GM19351 (cell line): ENCODE results near the gene PCDH9.
A peak's percentile ranks its signal among the peaks of the same experiment; 100 is the strongest.

Source experiments
- ATAC-seq: cut with Tn5 transposase; IDR thresholded peaks from one replicate; pipeline ENCODE4 v1.9.1; 2021; ENCODE audit warnings: mild to moderate bottlenecking, moderate library complexity; ENCODE audit not compliant: unreplicated experiment

PCDH9 gene

GRCh38 chr13:66508153-66508909 lies 721.8 kb downstream of the PCDH9 start:
- no peak for ATAC-seq

- no peak for ATAC-seq
Measured at GRCh38 chr13:66506979-66507378, 723.2 kb downstream of the PCDH9 start.

- ATAC-seq: no peak
Measured at GRCh38 chr13:66506051-66506777, 723.9 kb downstream of the PCDH9 start.

DNA sequence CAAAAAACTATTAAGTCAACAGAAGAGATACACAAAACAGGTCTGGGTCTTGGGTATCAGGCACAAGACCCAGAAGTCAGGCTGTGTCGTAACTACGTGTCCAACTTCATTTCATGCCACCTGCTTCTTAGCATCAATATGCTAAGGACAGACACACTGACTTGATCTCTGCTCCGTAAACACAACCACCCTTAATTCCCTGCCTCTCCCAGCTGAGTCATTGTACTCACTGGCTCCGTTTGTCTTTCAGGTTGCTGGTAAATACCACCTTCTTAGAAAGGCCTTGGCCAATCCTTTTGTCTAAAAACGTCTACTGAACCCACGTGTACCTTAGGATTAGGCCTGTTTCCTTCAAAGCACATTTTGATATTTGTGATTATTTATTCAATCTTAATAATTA lies 726.2 kb downstream of the PCDH9 start:
- no peak for ATAC-seq

- ATAC-seq: no peak
Measured at GRCh38 chr13:66501181-66501580, 729.0 kb downstream of the PCDH9 start.

DNA sequence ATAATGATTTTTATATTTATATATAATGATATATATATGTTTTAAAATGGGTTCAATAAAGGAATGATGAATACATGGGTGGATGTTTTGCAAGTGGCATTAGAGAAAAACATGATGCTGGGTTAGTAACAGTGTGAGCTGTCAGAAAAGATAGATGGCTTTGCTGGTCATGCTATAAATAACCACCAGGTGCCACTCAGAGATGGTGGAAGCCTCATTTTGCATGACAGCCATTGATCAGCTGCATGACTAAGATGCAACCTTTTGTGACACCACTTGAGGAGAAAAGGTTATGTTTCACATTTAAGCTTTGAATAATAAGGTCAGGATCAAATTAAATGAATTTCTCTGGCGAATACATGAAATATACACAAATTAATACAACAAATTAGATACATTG lies 737.7 kb downstream of the PCDH9 start:
- ATAC-seq: peak; percentile 69

- ATAC-seq: no peak
Measured at GRCh38 chr13:66491251-66491650, 738.9 kb downstream of the PCDH9 start.

GRCh38 chr13:66489586-66489985 lies 740.5 kb downstream of the PCDH9 start:
- no peak for ATAC-seq

- ATAC-seq: no peak
Measured at GRCh38 chr13:66489172-66489571, 741.0 kb downstream of the PCDH9 start.

GRCh38 chr13:66483712-66484111 lies 746.4 kb downstream of the PCDH9 start:
- ATAC-seq: no peak

DNA sequence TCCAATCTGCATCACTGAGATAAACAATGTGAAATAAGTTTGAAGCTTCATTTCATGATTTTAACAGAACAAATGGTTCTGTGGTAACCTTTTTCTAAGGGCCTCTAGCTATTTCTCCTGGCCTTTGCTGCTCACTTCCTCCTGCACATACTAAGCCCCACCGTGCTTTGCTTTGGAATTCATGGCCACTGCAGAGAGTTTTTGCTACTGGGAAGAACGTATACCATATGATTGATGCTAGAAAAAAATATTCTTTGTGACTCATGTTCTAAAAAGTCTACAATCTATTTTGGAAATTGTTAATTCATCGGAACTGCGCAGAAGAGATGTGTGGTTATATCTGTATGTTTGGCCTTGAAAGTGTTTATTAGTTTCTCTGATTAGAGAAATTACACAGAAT lies 747.3 kb downstream of the PCDH9 start:
- ATAC-seq: no peak

- ATAC-seq: no peak
Measured at GRCh38 chr13:66477816-66478215, 752.3 kb downstream of the PCDH9 start.

GRCh38 chr13:66475061-66475460 lies 755.1 kb downstream of the PCDH9 start:
- ATAC-seq: no peak

DNA sequence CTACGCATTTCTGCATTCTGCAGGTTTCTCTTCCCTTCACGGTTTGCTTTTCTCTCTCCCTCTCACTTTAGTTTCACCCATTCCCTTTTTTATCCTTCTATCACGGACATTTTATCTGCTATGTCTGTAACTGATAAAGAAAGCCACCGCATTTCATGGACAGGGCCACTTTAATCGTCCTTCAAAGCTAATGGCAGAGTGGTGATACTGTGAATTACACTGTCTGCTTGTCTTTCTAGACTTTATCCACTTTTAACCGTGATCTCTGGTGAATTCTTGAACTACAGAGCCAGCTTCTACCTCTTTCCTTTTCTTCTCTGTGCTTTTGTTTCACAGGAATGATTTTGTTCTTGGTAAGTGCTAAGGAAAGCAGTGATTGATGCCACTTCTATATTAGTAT lies 760.4 kb downstream of the PCDH9 start:
- ATAC-seq: no peak

DNA sequence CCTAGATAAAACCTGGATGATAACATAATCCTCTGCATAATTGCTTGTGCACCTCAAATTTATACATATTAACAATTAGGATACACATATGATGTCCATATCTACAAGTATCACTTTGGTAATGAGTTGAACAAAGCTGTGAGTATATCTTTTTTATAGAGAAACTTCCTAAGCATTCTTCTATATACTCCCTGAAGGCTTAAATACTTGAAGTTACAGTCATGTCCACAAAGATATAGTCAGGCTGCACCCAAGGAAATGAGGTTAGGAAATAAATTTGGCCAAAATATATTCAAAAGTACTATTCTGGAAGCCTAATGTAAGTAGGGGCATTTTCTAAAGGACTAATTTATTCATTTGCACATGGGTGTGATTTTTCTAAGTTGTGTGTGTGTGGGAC lies 761.5 kb downstream of the PCDH9 start:
- no peak for ATAC-seq

DNA sequence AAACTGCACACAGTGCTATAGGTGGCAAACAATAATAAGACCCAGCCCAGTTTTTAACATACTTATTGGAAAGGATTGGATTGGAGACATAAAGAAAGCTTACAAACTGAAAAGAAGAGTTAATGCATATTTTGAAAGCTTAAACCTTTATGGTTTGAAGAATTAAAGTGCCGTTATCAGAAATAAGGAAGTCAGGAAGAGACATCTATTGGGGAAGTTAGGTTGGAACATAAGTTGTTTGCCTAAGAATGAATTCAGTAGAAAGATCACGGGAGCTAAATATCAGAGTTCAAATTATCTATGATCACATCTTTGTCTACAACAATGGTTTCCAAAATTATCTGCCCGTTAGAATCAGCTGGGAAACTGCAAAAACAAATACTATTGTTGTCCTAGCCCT lies 767.9 kb downstream of the PCDH9 start:
- no peak for ATAC-seq

DNA sequence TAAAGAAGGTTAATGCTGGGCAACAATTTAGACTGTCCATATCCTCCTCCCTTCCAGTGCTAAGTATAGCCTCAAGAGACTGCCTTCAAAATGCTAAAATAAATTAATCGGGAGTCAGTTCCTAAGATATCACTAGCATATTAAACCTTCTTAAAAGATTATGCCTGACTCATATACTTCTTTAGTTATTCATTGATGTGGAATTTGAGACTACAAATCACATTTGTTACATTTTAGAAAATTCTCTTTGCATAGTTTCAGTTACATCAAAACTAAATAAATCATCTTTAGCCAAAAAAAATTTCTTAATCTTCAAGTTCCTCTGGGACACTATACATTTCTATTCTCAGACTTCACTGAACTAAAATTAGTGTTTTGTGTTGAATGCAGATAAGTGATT lies 769.1 kb downstream of the PCDH9 start:
- no peak for ATAC-seq

GRCh38 chr13:66459634-66460033 lies 770.5 kb downstream of the PCDH9 start:
- no peak for ATAC-seq

GRCh38 chr13:66459143-66459542 lies 771.0 kb downstream of the PCDH9 start:
- no peak for ATAC-seq

GRCh38 chr13:66446413-66446812 lies 783.7 kb downstream of the PCDH9 start:
- no peak for ATAC-seq

GRCh38 chr13:66443926-66444325 lies 786.2 kb downstream of the PCDH9 start:
- no peak for ATAC-seq

DNA sequence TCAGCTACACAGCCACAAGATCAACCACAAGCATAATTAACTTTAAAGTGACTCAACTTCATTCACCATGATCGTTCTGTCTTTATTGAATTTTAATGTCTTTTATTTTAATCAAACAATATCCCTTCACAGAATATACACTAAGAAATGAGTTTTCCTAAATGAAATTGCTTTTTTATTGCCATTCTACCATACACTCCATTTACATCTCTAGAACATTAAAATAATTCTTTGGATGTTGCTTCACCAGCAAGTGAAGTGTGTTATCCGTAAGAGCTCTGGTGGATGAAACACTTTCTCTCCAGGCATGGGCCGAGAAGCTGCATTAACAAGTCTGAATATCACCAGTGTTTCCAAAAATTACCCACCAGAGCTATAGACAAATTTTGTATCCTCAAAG lies 789.2 kb downstream of the PCDH9 start:
- no peak for ATAC-seq

DNA sequence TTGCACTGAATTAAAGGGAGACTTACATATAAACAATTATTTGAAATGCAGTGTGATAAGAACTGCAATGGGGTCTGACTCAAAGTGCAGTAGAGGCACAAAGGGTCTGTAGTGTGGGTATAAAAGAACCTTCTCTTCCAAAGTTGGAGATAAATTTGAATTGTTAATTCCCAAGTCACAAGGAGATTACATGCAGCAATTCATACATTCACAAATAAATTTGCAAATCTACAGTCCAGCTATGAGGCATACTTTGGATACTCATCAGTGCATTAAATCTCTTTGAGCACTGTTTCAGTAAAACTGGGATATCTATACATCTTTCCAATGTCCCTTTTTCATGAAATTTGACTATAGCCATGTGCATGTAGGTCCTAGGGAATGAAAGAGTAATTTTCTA lies 799.4 kb downstream of the PCDH9 start:
- ATAC-seq: no peak
